HG02970 (cell line): ENCODE measurements around the gene SCGB1C2.

Source experiments
- ATAC-seq: cut with Tn5 transposase; IDR thresholded peaks from one replicate; pipeline ENCODE4 v1.9.1; 2021; ENCODE audit warnings: mild to moderate bottlenecking, moderate library complexity, moderate number of reproducible peaks; ENCODE audit not compliant: unreplicated experiment, low FRiP score

SCGB1C2 gene

GRCh38 chr17:147796-148740 is 10.7 kb downstream of the SCGB1C2 start:
- no peak for ATAC-seq

GRCh38 chr17:148757-149156 is 11.4 kb downstream of the SCGB1C2 start:
- ATAC-seq, result no peak

GRCh38 chr17:149231-149630 is 11.9 kb downstream of the SCGB1C2 start:
- no peak for ATAC-seq

- ATAC-seq, result no peak
Observed at GRCh38 chr17:149897-150584, 12.7 kb downstream of the SCGB1C2 start.

- no peak for ATAC-seq
Observed at GRCh38 chr17:151004-151403, 13.6 kb downstream of the SCGB1C2 start.

- no peak for ATAC-seq
Observed at GRCh38 chr17:151886-152859, 14.8 kb downstream of the SCGB1C2 start.

GRCh38 chr17:152860-153420 is 15.6 kb downstream of the SCGB1C2 start:
- ATAC-seq, result no peak

- ATAC-seq, result no peak
Observed at GRCh38 chr17:153851-154250, 16.5 kb downstream of the SCGB1C2 start.

- ATAC-seq, result no peak
Observed at GRCh38 chr17:155576-155975, 18.2 kb downstream of the SCGB1C2 start.

- ATAC-seq, result no peak
Observed at GRCh38 chr17:156094-156621, 18.8 kb downstream of the SCGB1C2 start.

- no peak for ATAC-seq
Observed at GRCh38 chr17:156946-157345, 19.6 kb downstream of the SCGB1C2 start.

- ATAC-seq, result no peak
Observed at GRCh38 chr17:157901-158300, 20.5 kb downstream of the SCGB1C2 start.

- no peak for ATAC-seq
Observed at GRCh38 chr17:158379-158778, 21.0 kb downstream of the SCGB1C2 start.

GRCh38 chr17:159609-160008 is 22.2 kb downstream of the SCGB1C2 start:
- no peak for ATAC-seq

GRCh38 chr17:160336-160735 is 23.0 kb downstream of the SCGB1C2 start:
- ATAC-seq, result no peak

GRCh38 chr17:161481-161880 is 24.1 kb downstream of the SCGB1C2 start:
- no peak for ATAC-seq

GRCh38 chr17:162689-163088 is 25.3 kb downstream of the SCGB1C2 start:
- ATAC-seq, result no peak

GRCh38 chr17:163514-164098 is 26.2 kb downstream of the SCGB1C2 start:
- ATAC-seq, result no peak
